A673 (cell line): ENCODE results near the gene DNAJA4. TPM values are rescaled to one million over a fixed set of nuclear protein-coding genes. Genes with fewer than 3 reads are reported as not detected.

Source experiments
- BruUV-seq: library from RNA; stranded (reverse); fragments of 400-500 nt; replicated peaks from 2 replicates; lab custom pipeline; 2021; lab: Mats Ljungman, UMichigan
- CTCF ChIA-PET: fragments of 300-600 bp; sonication (Branson Sonifier 250); formaldehyde crosslinking; loops from one replicate; lab custom pipeline; 2022; ENCODE audit warnings: antibody characterized with exemption; lab: Charles Lee
- POLR2A ChIA-PET: fragments of 300-600 bp; sonication (Branson Sonifier 250); formaldehyde crosslinking; loops from one replicate; lab custom pipeline; 2022; ENCODE audit warnings: antibody characterized with exemption; ENCODE audit not compliant: low non-redundant PET; lab: Charles Lee
- DNase-seq: peaks from one replicate; pipeline ENCODE4 v3.0.0-alpha.2; 2015; ENCODE audit warnings: low spot score
- H3K27ac ChIP-seq: fragments of 200-600 bp; sonication (generic); 2 replicates; pipeline ENCODE4 v1.5.1; 2016; ENCODE audit warnings: mixed run types, low read depth, mild to moderate bottlenecking, mixed read lengths, antibody characterized with exemption, low read length; ENCODE audit not compliant: poor library complexity, severe bottlenecking
- H3K27me3 ChIP-seq: fragments of 200-600 bp; sonication (generic); replicated peaks from 2 replicates; pipeline ENCODE4 v1.6.1; 2017; ENCODE audit warnings: mixed run types, low read depth, mild to moderate bottlenecking, mixed read lengths, antibody characterized with exemption, low read length; ENCODE audit not compliant: insufficient read depth, poor library complexity
- H3K36me3 ChIP-seq: fragments of 200-600 bp; sonication (generic); 2 replicates; pipeline ENCODE4 v1.6.1; 2016; ENCODE audit warnings: mixed run types, mild to moderate bottlenecking, mixed read lengths, antibody characterized with exemption, low read length; ENCODE audit not compliant: insufficient read depth, poor library complexity, severe bottlenecking
- H3K4me1 ChIP-seq: fragments of 200-600 bp; sonication (generic); 2 replicates; pipeline ENCODE4 v1.6.1; 2017; ENCODE audit warnings: mixed run types, mild to moderate bottlenecking, mixed read lengths, antibody characterized with exemption, low read length; ENCODE audit not compliant: insufficient read depth, poor library complexity, severe bottlenecking
- H3K4me3 ChIP-seq: fragments of 200-600 bp; sonication (generic); 2 replicates; pipeline ENCODE4 v1.5.1; 2016; ENCODE audit warnings: low read depth, mixed run types, mild to moderate bottlenecking, mixed read lengths, low read length; ENCODE audit not compliant: poor library complexity, severe bottlenecking
- H3K9me3 ChIP-seq: fragments of 200-600 bp; sonication (generic); 2 replicates; pipeline ENCODE4 v1.6.1; 2016; ENCODE audit warnings: mixed run types, low read depth, mild to moderate bottlenecking, mixed read lengths, antibody characterized with exemption, low read length; ENCODE audit not compliant: poor library complexity, severe bottlenecking
- CTCF ChIP-seq: fragments of 300-800, 200-600 bp; sonication (generic); conservative IDR thresholded peaks from 2 replicates; pipeline ENCODE4 v1.5.1; 2017; ENCODE audit warnings: low read depth, mild to moderate bottlenecking, antibody characterized with exemption, low read length, moderate library complexity, mixed read lengths
- EZH2 ChIP-seq: fragments of 200-600 bp; sonication (generic); IDR thresholded peaks from 2 replicates; pipeline ENCODE4 v1.6.1; 2017; ENCODE audit warnings: borderline replicate concordance, low read depth, mild to moderate bottlenecking, mixed read lengths, antibody characterized with exemption, low read length; ENCODE audit not compliant: poor library complexity, severe bottlenecking
- intact Hi-C: fragments of 100-400 bp; cut with micrococcal nuclease; formaldehyde crosslinking; loops from one replicate; pipeline ENCODE4 v1.10.0; 2022; ENCODE audit not compliant: unreplicated experiment
- total RNA-seq: library from RNA; stranded (reverse); gene quantifications from 2 replicates; pipeline ENCODE4 v1.2.3, GENCODE V29; 2021

DNAJA4 gene
- total RNA-seq, 1 experiment from 2014 or later = 15.7 TPM

- no TSS peak for BruUV-seq
These were observed 15.2 kb upstream of the DNAJA4 start for GRCh38 chr15:78249131-78249530.

GRCh38 chr15:78251136-78251535 is 13.2 kb upstream of the DNAJA4 start:
- BruUV-seq = no TSS peak
- intact Hi-C loops = no loop called here
- ChIA-PET CTCF (no interaction called here), POLR2A (no interaction called here)
- no peaks in the 10 kb centered on the region for H3K36me3 ChIP-seq
- no peaks in the 10 kb centered on the region for H3K4me1 ChIP-seq
- no peaks in the 10 kb centered on the region for H3K9me3 ChIP-seq
- TF ChIP-seq EZH2 = no peak
- no peak for TF ChIP-seq CTCF
- no peaks in the 10 kb centered on the region for H3K27me3 ChIP-seq
- H3K4me3 ChIP-seq = no peak overlapping the region
- DNase-seq = no peak
- H3K27ac ChIP-seq = no peak overlapping the region

More at GRCh38 chr15:78249131-78249530, 15.2 kb upstream of the DNAJA4 start:
- intact Hi-C loops = no loop called here
- TF ChIP-seq EZH2 (no peak), CTCF (no peak)
- H3K27ac ChIP-seq = no peak overlapping the region
- no peaks in the 10 kb centered on the region for H3K36me3 ChIP-seq
- no peak overlapping the region for H3K4me3 ChIP-seq
- H3K4me1 ChIP-seq = no peaks in the 10 kb centered on the region
- ChIA-PET POLR2A (interaction anchor here (0.7 kb wide), 1 partner anchor 17 kb away, joined by 3 read pairs; no protein-coding TSS in a partner anchor), CTCF (no interaction called here)
- no peak for DNase-seq
- H3K9me3 ChIP-seq = no peaks in the 10 kb centered on the region
- no peaks in the 10 kb centered on the region for H3K27me3 ChIP-seq

GRCh38 chr15:78255421-78256043 is 8.8 kb upstream of the DNAJA4 start:
- intact Hi-C loops = no loop called here
- Histone ChIP-seq H3K27me3 (no peaks in the 10 kb centered on the region), H3K4me3 (no peak overlapping the region), H3K9me3 (no peaks in the 10 kb centered on the region), H3K27ac (no peak overlapping the region), H3K36me3 (no peaks in the 10 kb centered on the region), H3K4me1 (no peaks in the 10 kb centered on the region)
- POLR2A ChIA-PET = no interaction called here
- TF ChIP-seq EZH2 (no peak), CTCF (no peak)
- CTCF ChIA-PET = no interaction called here
- DNase-seq = no peak
- no TSS peak for BruUV-seq
